Activated CD4-positive, alpha-beta T cell treated with anti-CD3 and anti-CD28 coated beads, Interleukin-2, amount 50 U/mL, for 4 hours (primary cell): ENCODE measurements around the gene MYH14.

ENCODE experiments used
- DNase-seq, 2 experiments: peaks; one replicate each; pipeline ENCODE4 v3.0.0-alpha.2; 2020

The MYH14 gene

DNA sequence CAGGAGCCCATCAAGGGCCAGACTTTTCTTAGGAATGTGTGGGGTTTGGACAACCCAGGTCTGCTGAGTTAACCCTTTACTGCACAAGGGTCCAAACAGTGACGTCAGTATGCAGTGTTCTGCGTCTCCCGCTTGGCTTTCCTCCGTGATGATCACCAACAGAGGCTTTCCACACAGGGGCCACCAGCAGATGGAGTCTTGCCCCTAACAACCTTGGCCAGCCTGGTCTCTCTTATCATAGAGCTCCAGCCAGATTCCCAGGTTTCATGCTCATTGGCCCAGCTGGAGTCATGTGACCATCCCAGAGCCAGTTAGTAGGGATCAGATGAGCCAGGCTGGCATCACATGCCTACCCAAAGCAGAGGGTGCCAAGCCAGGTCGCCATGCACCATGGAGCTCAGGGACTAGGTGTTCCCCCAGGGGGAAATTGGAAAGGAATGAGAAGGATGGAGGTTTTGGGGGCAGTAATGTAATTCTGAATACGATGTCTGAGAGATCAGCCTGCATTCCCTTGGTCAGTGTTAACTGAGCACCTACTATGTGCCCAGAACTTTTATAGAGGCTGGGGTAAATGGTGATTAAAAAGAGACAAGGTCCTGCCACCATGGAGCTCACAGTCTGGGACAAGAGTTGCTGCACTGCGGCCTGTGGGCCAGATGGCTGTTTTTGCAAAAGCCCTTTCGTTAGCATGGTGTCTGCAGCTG lies 61.2 kb downstream of the MYH14 start:
- DNase-seq = no peak

DNA sequence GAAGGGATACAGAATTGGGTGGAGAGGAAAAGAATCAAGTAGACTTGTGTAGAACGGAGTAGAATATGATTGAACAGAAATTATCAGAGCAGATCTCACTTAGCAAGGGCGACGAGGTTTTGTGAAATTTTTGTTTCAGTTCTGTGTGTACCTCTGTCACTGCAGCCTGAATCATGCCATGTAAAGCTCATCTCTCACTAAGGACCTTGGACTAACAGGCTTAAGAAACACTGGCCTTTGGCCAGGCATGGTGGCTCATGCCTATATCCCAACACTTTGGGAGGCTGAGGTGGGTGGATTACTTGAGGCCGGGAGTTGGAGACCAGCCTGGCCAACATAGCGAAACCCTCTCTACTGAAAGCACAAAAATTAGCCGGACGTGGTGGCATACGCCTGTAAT lies 62.6 kb downstream of the MYH14 start:
- no peak for DNase-seq

DNA sequence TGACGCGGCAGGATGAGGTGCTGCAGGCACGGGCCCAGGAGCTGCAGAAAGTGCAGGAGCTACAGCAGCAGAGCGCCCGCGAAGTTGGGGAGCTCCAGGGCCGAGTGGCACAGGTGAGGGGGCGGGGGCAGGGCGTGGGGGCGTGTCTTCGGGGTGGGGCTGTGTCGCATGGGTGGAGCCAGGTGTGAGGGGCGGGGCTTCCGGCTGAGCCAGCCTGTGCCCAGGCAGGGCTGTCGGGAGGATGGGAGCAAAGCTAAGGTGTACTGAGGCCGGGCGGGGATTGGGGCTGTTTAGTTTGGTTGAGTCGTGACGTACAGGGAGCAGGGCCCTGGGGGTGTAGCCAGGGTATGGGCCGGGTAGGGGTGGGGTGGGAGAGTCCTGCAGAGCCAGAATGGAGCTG lies 63.5 kb downstream of the MYH14 start:
- peak in 1 of 2 experiments; percentile 4 for DNase-seq

DNA sequence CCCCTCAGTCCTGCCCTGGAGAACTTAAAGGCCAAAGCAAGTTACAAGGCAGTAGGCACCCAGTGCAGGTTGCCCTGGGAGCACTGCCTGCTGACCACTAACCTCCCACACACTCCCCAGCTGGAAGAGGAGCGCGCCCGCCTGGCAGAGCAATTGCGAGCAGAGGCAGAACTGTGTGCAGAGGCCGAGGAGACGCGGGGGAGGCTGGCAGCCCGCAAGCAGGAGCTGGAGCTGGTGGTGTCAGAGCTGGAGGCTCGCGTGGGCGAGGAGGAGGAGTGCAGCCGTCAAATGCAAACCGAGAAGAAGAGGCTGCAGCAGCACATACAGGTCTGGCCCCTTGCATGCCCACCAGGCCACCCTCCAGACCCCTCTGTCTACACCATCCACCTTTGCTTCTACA lies 64.6 kb downstream of the MYH14 start:
- DNase-seq = no peak

DNA sequence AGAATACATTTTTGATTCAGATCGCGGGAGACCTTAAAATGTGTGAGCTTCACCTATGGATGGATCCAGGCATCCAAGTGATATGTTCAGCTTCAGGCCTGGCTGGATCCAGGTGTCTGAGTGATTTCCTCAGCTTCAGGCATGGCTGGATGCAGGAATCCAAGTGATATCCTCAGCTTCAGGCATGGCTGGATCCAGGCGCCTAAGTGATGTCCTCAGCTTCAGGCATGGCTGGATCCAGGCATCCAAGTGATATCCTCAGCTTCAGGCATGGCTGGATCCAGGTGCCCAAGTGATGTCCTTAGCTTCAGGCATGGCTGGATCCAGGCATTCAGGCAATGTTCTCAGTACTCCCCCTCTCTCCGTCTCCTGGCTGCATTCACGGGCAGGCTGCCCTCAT lies 65.1 kb downstream of the MYH14 start:
- no peak for DNase-seq

DNA sequence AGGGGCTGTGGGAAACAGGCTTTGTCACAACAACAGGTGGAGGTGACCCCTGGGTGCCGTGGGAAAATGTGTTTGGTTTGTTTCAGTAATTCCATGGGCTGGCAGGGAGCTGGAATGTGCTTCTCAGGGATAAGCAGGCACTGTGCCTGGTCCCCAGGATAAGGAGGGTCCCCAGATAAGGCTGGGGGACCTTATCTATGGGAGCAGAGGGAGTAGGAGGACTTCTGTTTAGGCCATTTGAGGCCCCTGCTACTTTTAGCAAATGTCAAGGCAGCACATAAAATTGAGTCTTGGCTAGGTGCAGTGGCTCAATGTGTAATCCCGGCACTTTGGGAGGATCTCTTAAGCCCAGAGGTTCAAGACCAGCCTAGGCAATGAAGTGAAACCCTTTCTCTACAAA lies 66.2 kb downstream of the MYH14 start:
- no peak for DNase-seq

DNA sequence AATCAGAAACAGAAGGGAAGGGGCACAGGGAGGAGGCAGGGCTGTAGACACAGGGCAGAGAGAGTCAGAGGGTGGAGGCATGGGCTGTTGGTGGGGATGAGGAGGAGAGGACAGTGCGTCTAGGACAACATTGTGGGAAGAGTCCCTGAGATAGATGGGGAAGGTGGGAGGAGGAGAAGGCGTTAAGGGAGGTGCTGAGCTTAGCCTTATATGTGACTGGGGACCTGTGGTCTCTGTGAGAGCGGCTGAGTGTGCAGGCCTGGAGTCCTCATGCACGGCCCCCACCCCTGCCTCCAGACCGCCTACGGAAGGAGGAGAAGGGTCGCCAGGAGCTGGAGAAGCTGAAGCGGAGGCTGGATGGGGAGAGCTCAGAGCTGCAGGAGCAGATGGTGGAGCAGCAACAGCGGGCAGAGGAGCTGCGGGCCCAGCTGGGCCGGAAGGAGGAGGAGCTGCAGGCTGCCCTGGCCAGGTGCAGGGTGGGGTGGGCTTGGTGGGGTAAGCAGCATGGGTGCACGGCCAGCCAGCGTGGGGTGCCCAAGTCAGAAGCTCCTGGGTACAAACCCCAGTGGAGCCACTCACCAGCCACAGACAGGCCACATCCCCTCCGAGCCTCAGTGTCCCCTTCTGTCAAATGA lies 69.0 kb downstream of the MYH14 start:
- DNase-seq = no peak

DNA sequence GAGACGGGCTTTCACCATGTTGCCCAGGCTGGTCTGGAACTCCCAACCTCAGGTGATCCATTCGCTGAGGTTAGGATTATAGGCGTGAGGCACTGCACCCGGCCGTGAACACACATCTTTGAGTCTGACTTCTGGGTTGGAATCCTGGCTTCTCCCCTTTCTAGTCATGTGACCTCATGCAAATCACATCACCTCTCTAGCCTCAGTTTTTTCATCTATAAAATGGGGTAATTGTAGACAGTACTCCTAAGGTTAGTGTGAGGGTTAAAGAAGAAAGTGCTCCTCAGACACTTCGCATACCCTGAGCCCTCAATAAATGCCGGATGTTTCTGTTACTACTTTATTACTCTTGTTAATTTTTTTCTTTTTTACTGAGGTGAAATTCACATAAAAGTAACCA lies 70.4 kb downstream of the MYH14 start:
- no peak for DNase-seq

DNA sequence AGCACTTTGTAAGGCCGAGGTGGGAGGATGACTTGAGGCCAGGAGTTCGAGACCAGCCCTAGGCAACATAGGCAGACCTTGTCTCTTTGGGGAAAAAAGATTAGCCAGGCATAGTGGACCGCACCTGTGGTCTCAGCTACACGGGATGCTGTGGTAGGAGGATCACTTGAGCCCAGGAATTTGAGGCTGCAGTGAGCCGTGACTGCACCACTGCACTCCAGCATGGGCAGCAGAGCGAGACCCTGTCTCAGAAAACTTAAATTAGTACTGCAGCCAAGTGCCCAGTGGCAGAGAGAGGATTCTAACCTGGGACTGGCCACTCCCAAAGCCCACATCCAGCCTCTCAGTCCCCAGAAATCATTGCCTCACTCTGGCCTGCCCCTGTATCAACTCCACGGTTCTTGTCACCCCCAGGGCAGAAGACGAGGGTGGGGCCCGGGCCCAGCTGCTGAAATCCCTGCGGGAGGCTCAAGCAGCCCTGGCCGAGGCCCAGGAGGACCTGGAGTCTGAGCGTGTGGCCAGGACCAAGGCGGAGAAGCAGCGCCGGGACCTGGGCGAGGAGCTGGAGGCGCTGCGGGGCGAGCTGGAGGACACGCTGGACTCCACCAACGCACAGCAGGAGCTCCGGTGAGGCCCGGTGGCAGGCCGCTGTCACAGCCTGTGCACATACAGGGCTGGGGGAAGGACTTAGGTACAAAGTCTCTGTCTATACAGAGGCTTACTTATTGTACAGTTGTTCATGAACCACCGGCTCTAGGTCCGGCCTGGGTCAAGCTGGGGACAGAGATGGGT lies 72.4 kb downstream of the MYH14 start:
- no peak for DNase-seq

DNA sequence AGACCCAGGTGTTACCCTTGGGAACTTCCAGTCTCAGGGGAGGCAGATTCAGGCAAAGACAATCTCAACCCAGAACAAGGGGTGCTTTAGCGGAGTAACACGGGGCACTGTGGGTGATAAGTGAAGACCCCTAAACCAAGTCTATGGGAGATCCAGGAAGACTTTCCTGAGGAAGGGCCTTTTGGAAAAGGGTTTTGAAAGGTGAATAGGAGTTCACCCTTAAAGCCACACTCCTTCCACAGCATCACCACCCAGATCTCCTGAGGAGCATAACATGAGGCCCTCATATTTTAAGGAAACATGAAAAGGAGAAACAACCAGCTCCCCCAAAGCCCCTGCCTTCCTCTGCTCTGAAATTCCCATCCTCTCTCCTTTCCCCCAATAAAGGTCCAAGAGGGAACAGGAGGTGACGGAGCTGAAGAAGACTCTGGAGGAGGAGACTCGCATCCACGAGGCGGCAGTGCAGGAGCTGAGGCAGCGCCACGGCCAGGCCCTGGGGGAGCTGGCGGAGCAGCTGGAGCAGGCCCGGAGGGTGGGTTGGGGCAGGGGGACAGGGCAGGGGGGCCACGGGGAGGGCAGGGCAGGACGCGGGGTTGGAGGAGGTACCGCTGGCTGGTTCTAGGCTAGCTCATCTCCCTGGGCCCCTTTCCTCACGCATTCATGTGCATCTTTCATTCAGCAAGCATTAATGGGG lies 73.1 kb downstream of the MYH14 start:
- no peak for DNase-seq

DNA sequence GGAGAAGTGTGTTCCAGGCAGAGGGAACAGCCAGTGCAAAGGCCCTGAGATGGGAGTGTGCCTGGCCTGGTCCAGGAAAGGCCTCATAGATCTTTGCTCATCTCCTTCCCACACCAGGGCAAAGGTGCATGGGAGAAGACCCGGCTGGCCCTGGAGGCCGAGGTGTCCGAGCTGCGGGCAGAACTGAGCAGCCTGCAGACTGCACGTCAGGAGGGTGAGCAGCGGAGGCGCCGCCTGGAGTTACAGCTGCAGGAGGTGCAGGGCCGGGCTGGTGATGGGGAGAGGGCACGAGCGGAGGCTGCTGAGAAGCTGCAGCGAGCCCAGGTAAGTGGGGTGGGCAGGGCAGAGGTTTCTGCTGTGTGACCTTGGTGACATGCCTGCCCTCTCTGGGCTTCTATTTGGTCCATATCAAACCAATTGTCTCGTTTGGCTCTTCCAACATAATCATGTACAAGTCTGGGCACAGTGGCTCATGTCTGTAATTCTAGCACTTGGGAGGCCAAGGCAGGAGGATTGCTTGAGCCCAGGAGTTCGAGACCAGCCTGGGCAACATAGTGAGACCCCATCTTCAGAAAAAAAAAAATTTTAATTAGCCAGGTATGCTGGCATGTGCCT lies 74.7 kb downstream of the MYH14 start:
- DNase-seq = no peak

DNA sequence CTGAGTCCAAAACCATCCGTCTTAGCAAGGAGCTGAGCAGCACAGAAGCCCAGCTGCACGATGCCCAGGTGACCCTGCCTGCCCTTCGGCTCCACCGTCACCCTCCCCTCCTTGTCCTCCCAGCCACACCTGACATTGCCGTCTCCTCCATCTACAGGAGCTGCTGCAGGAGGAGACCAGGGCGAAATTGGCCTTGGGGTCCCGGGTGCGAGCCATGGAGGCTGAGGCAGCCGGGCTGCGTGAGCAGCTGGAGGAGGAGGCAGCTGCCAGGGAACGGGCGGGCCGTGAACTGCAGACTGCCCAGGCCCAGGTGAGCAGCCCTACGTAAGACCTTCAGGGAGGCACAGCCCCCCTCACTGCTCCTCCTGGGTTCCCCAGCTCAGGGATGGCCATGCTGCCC lies 76.7 kb downstream of the MYH14 start:
- no peak for DNase-seq

DNA sequence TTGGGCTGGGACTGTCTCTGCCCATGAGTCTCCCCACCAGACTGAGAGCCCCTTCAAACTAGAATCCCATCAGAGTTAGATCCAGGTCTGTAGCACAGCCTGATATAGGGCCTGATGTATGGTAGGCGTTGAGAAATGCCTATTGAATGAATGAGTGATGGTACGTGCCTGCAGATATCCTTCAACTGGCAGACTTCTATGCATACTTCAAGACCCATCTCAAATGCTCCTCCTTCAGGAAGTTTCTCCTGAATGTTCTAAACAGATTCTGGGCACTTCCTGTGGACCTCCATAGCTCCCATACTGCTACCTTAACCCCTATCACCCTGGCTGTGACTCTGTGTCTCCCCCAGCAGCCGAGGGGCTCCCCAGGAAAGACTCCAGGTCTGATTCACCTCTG lies 77.6 kb downstream of the MYH14 start:
- DNase-seq = no peak

DNA sequence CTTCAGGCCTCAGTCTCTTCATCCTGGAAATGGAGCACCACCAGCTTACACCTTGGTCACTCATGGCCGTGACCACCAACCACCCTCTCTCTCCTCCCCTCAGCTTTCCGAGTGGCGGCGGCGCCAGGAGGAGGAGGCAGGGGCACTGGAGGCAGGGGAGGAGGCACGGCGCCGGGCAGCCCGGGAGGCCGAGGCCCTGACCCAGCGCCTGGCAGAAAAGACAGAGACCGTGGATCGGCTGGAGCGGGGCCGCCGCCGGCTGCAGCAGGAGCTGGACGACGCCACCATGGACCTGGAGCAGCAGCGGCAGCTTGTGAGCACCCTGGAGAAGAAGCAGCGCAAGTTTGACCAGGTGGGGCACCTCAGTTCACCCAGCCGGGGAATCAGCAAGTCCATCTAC lies 78.1 kb downstream of the MYH14 start:
- DNase-seq = no peak

DNA sequence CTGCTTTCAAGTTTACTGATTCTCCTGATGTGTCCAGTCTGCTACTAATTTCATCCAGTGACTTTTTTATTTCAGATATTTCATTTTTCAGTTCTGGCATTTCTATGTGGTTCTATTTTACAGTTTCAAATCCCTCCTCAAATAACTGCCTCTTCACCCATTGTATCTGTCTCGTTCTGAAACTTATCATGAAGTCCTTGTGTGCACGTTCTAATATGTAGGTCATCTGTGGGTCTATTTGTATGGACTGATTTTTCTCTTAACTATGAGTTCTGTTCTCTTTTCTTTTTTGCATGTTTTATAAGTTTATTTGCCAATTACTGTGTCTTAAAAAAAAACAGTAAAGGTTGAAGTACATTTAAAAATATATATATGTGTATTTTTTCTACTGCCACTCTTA lies 82.4 kb downstream of the MYH14 start:
- DNase-seq = no peak

DNA sequence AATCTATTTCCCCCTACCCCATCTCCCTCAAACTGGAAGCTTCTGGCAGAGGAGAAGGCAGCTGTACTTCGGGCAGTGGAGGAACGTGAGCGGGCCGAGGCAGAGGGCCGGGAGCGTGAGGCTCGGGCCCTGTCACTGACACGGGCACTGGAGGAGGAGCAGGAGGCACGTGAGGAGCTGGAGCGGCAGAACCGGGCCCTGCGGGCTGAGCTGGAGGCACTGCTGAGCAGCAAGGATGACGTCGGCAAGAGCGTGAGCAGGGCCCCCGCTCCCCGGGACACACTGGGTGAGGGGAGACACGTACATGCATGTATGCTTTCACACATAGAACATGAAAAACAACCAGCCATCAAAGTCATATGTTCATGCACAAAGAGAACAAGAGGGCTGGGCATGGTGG lies 83.0 kb downstream of the MYH14 start:
- no peak for DNase-seq

DNA sequence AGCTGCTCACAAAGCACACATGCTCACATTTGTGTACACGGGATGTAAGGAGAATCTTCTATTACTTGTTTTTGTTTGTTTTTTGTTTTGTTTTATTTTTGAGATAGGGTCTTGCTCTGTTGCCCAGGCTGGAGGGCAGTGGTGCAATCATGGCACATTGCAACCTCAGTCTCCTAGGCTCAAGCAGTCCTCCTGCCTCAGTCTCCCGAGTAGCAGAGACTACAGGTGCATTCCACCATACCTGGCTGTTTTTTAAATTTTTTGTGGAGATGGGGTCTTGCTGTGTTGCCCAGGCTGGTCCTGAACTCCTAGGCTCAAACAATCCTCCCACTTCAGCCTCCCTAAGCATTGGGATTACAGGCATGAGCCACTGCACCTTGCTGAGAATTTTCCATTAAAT lies 83.9 kb downstream of the MYH14 start:
- DNase-seq = no peak

DNA sequence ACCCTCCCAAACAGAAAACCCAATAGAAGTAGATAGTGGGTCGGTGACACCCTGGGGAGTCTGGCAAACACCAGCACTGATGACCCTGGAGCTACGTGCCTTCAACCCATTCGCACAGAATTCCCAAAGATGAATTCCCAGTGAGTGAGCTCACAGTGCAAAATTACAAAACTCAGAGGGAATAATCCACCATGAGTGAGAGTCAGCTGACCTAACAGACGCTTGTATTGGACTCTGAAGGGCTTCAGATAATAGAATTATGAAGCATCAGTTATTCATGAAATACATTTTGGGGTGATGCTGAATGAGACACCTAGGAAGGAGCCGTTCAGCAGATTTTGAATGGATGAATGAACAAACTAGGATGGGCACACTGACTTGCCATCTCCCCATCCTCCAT lies 85.5 kb downstream of the MYH14 start:
- DNase-seq = no peak

DNA sequence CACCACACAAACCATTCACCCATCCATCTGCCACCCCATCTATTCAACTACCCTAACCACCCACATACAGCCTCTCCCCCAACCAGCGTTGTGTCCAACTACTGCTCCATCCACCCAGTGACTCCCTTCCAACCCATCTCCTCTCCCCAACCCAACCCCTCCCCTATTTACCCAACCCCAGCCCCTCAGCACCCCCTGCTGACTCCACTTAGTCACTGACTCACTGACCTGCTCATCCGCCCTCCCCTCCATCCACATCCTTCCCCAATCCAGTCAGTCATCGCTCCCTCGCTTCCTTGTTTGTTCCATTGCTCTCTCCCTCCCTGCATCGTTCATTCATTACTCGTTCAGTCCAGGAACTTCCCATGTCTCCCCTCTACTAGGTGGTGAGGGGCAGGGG lies 86.6 kb downstream of the MYH14 start:
- no peak for DNase-seq

DNA sequence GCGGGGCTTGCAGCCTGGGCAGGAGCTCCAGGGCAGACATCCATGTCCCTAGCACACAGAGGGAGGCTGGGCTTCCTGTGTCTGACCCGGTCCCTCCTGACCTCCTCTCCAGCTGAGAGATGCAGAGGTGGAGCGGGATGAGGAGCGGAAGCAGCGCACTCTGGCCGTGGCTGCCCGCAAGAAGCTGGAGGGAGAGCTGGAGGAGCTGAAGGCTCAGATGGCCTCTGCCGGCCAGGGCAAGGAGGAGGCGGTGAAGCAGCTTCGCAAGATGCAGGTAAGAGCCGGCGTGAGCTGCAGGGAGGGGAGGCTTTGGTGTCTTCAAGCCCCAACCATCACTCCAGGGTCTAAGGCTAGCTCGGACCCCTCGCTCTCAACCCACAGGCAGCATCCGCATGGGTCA lies 87.4 kb downstream of the MYH14 start:
- no peak for DNase-seq

DNA sequence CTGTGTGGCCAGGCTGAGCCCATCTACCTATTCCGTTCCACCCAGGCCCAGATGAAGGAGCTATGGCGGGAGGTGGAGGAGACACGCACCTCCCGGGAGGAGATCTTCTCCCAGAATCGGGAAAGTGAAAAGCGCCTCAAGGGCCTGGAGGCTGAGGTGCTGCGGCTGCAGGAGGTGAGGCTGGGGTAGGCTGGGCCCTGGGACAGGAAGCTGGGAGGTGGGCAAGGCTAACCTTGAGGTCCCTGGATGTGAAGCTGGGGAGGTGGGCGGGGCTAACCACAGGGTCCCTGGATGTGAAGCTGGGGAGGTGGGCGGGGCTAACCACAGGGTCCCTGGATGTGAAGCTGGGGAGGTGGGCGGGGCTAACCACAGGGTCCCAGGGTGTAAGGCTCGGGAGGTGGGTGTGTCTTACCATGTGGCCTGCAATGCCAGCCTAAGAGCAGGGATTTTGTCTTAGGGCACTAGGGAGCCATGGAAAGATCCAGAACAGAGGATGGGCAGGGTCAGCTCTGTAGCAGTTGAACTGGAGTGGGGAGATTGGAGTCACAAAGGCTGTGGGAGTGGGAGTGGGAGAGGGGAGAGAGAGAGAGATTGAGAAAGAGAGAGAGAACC lies 88.9 kb downstream of the MYH14 start:
- DNase-seq = no peak

DNA sequence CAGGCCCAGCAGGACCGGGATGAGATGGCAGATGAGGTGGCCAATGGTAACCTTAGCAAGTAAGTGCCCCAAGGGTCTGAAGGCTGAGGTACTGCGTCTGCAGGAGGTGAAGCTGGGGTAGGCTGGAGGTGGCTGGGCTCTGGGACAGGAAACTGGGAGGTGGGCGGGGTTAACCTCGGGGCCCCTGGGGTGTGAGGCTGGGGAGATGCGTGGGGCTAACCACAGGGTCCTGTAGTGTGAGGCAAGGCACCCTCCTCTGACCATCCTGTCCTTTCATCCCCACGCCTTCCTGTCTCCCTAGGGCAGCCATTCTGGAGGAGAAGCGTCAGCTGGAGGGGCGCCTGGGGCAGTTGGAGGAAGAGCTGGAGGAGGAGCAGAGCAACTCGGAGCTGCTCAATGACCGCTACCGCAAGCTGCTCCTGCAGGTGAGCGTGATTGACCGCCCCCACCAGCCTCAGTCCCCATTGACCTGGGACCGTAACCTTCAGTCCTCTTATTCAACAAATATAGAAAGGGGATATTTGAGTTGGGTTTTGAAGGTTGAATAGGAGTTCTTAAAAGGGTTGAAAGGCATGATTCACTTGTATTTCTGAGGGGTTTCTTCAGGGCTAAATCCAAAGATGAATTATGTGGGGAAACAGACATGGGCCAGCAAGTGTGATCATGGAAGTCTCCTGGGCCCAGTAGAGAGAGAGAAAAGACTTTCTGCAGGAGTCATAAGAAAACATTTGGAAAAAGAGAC lies 90.0 kb downstream of the MYH14 start:
- no peak for DNase-seq
